T1000 (cell line): Measurements from ENCODE around the gene BBS9.
"Not testable (repeated sequence)": the region's sequence is repeated elsewhere in the genome, so short reads cannot be mapped to it uniquely, and the experiment has no call there.

ENCODE experiments used
- DNase-seq: peaks from one replicate; lab custom pipeline; 2025; ENCODE audit warnings: mixed read lengths; lab: John Stamatoyannopoulos, UW

Gene BBS9

GRCh38 chr7:33497051-33497450 is 367.7 kb downstream of the BBS9 start:
- DNase-seq = no peak

DNA sequence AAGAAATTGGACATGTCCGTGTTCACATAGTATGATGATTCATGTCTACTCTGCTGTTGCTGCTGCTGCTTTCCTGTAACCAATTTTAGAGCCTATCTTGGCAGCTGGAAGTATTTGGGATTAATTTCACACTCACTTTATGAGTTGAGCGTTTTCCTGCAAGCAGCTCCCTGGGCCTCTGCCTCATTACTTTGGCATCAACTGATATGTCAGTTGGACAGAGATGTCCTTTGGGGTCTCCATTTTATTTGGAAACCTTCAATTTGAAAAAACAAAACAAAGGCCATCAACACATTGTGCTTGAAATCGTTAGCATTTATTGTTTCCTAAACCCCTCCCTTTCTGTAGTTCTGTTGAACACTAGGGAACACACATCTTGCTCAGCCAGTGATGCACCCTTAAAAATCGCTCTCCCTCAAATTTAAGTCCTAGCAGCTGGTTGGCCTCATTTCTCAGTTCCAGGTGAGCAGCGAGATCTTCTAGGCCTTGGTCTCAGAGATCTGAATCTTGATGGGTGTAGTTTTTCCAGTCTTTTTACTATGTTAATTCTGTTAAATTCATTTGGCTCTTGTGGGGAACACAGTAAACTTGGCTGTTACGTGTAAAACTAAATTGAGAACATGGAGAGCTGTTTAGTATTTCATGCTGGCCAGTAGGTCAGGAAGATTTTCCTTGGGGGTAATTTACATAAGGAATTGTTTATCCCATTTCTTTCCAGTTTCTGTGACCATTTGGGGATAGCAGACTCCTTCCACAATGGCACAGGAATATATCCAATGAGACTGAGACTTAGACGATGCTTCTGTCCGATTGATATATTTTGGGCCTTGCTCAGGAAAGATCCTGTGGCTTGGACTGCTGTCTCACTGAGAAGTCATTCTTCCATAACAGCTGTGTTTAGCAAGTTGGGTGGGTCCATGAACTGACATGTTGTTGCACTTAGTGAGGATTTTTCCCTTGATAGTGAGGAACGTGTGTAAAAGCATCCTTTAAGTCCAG is 371.6 kb downstream of the BBS9 start:
- DNase-seq = no peak

DNA sequence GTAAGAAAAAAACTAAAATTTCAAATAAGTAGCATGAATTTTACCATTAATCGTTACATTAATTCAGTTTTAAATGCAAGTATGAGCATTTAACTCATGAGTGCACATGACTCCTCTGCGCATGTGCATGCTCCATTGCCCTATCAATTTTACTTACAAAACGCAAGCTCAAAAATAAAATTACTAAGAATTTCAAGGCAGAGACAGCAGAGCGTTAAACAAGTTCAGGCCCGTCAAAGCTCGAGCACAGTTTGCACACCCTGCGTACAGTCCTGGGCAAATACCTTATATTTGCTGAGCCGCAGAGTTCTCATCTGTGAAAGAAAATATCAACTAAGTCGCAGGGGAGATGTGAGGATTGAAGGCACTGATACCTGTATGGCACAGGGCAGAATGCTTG is 373.6 kb downstream of the BBS9 start:
- DNase-seq = no peak

- no peak for DNase-seq
These were observed 374.4 kb downstream of the BBS9 start for GRCh38 chr7:33503736-33504135.

DNA sequence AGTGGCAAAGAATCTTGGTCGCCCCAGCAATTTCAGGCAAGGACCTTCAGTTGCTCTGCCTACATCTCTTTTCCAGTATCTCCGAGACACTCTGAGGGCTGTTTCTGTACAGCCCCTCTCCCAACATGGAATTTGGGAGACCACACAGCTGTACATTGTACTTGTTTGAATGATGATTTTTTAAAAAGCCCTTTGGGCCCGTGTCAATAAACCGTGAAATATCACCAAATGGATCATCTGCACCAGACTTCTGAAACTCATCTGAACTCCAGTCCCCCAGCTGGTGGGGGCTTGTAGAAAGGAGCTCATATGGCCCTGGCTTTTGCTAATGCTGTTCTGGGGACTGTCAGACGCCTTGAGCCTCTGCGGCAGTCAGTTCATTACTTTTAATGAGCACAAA is 374.9 kb downstream of the BBS9 start:
- no peak for DNase-seq

DNA sequence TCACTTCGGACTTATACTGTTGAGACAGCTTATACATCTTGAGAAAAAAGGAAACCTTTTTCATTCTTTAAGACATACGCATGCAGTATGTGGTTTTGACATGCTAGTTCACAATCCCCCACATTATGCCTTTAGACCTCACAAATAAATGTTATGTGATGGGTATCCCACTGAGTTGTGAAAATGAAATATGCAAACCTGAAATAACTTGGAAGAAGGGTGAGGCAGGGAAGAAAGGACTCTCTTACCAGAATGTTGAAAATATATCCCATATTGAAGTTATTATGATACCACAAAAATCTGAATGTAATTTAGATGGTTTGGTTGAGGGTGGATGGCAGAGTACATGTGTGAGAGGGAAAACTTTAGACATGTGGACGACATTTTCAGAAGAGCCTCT is 379.8 kb downstream of the BBS9 start:
- DNase-seq = no peak

DNA sequence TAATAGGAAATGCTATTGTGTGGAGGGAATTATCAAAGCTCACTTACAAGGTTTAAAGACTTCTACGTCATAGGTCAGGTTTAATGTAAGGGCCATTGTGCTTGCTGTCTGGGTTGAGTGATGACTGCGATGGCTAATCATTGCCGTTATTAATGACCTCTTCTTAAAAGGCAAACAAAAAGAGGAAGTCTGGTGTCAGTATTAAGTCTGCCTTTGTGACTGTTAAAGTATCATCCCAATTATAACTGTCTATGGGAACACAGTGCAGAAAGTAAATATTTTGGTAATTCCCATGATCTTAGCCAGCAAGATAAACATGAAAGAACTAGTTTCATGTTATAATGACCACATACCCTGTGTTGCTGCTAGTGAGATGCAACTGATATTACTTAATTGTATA is 382.4 kb downstream of the BBS9 start:
- no peak for DNase-seq

- no peak for DNase-seq
These were observed 387.2 kb downstream of the BBS9 start for GRCh38 chr7:33516568-33516967.

GRCh38 chr7:33517191-33517590 is 387.8 kb downstream of the BBS9 start:
- DNase-seq = no peak

DNA sequence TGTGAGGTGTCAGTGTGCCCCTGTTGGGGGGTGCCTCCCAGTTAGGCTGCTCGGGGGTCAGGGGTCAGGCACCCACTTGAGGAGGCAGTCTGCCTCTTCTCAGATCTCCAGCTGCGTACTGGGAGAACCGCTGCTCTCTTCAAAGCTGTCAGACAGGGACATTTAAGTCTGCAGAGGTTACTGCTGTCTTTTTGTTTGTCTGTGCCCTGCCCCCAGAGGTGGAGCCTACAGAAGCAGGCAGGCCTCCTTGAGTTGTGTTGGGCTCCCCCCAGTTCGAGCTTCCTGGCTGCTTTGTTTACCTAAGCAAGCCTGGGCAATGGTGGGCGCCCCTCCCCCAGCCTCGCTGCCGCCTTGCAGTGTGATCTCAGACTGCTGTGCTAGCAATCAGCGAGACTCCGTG is 397.6 kb downstream of the BBS9 start:
- DNase-seq = not testable (repeated sequence)

DNA sequence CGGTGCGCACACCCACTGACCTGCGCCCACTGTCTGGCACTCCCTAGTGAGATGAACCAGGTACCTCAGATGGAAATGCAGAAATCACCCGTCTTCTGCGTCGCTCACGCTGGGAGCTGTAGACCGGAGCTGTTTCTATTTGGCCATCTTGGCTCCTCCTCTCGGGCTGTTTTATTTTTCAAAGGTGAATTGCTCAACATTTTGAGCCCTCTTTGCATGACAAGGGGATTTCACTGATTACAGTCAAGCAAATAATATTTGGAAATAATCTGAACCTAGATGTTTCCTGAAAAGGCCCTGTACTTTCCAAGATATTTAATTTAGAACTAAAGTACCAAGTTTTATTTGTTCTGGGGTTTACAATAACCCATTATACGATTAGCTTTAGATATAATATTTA is 398.2 kb downstream of the BBS9 start:
- DNase-seq = not testable (repeated sequence)

GRCh38 chr7:33529070-33529469 is 399.7 kb downstream of the BBS9 start:
- DNase-seq = no peak

GRCh38 chr7:33530664-33531063 is 401.3 kb downstream of the BBS9 start:
- no peak for DNase-seq

DNA sequence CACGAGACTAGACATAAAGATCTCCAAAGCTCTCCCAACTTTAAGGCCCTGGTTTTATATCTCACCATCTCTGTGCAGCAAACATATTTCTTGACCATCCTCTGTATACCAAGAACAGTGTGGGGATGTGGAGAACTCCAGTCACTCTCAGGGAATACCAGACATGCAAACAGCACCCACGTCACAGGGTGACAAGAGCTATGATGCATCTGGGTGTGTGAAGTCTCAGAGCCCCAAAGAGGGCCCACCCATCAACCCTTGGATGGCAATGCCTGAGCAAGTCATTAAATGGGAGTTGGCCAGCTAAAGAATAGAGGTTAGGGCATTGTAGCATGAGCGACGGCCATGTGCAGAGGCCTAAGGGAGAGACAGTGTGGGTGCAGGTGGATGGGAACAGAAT is 402.5 kb downstream of the BBS9 start:
- DNase-seq = no peak

DNA sequence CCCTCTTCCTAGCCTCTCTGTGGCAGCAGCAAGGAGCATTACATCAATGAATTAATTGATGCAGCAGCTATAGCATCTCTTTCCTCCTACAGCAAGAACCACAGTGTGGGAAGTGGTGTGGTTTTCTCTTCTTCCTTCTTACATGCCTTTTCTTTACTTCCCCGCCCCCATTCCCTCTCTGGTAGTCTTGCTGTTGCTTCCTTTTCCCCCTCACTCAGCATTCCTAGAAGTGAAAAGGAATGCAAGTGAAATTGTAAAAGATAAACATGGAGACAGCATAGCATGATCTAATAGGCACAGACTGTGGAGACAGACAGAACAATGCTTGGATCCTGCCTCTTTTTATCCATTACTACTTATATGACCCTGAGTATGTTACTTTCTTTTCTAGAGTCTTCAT is 405.5 kb downstream of the BBS9 start:
- DNase-seq = no peak

GRCh38 chr7:33535989-33536388 is 406.6 kb downstream of the BBS9 start:
- DNase-seq = no peak

GRCh38 chr7:33536398-33537103 is 407.2 kb downstream of the BBS9 start:
- no peak for DNase-seq

GRCh38 chr7:33537104-33537477 is 407.7 kb downstream of the BBS9 start:
- DNase-seq = no peak

DNA sequence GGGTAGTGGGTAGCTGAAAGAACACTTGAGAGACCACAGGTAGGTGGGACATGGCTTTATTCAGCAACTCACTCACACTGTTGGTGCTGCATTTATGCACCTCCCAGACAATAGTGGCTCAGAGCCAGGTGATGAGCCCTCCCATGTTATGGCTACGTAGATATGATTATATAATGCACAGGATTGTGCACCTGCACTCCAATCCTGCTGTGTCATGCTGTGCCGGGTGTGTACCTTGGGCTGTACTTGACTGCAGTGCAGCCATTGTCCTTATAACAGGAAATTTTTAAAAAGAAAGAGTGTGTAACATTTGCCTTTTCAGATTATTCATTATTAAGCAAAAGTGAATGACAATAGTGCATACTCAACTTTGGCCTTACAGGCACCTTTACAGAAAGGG is 409.8 kb downstream of the BBS9 start:
- DNase-seq = no peak

DNA sequence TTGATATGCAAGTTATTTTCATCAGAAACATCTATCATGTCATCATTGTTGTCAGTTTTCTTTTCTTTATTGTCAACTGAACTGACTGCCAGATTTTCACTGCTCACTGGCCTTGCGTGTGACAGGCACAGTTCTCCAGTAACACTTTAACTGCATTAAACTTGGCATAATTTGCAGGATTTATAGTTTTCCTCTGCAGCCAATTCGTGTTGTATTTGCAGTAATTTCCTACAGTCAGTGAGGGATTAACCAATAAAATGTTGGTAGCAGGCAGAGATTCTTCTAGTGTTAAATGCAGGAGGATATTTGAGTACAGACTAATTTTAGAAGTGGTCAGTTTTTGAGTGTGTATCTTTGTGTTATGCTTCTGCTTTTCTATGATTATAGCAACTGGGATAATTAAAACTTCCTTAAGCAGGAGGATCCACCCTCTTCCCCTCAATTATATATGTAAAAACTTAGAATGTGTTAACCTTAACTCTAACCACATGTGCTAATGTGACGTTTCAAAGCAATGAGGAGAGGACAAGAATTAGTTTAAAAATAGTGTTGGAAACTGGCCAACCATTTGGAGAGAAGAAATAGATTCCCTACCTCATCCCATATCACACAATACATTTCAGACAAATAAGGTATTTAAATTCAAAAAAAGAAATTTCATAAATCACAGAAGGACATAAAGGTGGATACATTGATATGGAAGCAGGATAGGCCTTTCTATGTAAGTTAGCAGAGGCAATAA is 410.5 kb downstream of the BBS9 start:
- DNase-seq = no peak

- DNase-seq = no peak
These were observed 418.5 kb downstream of the BBS9 start for GRCh38 chr7:33547880-33548279.

- no peak for DNase-seq
These were observed 421.0 kb downstream of the BBS9 start for GRCh38 chr7:33550363-33550762.

DNA sequence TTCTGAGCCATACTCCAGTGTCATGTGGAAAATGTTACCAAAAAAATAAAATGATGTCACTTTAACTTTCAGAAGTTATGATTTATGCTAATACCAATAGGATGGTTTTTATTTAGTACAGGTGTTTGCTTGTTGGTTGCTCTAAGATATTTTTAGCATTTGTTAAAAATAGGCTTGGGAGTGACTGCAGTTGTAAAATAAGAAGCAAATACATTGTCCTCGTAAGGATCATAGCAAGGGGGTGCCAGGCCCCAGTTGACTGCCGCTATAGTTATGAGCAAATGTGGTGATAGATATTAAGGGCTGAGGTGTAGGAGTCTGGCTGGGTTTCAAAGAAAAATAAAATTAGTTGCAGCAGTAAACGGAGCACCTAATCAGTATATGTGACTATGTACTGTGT is 421.6 kb downstream of the BBS9 start:
- no peak for DNase-seq
